HG03558 (cell line): ENCODE data around the gene NPC2.

Experiments
- ATAC-seq: cut with Tn5 transposase; IDR thresholded peaks from one replicate; pipeline ENCODE4 v1.9.1; 2021; ENCODE audit warnings: moderate number of reproducible peaks; ENCODE audit not compliant: unreplicated experiment; ENCODE audit errors: extremely low read depth

NPC2 gene

DNA sequence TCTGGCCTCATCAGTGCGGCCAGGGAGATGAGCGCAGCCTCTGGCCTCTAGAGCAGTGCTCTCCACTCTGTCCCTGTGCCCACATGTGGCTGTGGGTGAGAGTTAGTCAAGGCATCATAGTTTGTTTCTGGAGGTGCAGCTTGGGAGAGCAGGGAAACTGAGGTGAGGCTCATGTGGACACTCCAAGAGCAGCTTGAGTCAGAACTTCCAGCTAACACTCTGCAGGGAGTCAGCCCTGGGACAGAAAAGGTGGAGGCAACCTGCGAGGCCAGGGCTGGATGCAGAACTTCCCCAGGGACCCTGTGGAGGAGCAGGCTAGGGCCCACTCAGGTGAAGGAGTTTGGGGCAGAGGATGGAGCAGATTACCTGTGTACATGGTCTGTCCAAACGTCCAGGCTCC lies 11.3 kb upstream of the NPC2 start:
- ATAC-seq: no peak

DNA sequence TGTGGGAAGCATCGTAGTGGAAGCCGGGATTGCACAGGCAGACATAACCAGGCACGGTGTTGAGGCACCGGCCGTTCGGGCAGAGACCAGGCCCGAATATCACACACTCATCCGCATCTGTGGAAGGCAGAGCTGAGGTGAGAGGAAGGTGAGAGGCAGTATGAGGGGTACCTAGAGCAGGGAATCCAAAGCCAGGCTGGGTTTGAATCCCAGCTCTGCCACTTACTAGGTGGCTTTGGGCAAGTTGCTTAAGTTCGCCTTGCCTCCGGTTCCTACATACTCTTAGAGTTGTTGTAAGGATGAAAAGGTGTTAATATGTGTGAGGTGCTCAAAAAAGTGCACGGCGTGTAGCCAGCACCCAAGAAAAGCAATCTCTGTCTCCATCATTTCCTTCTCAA lies 10.8 kb upstream of the NPC2 start:
- ATAC-seq: no peak

DNA sequence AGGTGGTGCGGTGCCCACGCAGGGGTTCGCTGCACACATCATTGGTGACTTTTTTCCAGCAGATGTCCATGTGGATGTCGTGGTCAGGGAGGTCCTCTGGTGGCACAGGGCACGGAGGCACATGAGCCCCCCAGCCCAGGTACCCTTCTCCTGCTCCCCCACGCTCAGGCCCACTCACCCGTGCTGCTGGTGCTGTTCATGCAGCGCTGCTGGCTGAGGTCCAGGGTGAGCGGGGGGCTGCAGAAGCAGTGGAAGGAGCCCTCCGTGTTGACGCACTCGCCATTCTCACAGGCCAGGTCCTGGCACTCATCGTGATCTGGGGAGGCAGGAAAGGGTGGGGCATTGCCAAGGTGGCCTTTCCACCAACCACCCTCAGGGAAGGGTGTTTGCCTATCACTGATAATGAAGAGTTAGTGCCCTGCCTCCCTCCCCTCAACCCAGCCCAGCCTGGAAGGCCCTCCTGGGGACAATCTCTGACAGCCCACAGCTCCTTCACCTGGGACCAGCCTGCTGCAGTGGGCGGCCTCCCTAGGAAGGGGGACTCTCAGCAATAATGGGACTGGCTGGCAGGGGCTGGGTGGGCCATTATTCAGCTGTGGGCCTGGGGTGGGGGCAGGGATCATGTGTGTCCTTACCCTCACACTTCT lies 10.3 kb upstream of the NPC2 start:
- no peak for ATAC-seq

DNA sequence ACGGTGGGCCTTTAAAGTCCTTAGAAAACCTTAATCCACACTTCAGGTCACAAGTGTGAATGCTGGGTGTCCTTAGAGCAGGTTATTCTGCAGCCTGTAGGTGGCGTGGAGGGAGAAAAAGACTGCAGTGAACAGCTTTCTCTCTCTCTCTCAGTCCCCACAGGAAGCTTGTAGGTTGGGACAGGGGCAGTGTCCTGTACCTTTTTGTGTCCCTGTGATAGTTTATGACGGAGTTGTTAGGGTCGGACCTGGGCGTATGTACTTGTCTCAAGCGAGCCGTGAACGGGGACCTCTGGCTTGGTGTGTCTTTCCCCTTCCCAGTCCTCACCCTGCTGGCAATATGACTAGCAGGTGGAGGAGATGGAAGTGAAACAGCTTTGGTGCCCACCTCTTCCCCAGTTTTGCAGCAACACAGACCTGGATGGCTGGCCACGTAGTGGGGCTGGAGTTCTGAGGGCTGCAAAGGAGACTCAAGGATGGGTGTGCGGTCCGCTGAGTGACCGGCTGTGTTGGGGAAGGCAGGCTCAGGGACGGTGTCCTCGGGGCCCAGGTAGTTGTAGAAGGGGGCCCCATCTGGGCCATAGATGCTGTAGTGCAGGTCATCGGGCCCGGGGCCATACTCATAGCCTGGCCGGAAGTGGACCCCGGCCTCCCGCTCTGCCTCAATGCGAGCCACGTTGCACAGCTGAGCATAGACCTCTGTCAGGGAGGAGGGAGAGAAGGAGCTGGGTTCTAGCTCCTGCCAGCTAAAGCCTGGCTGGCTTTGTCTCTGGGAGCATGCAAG lies 9.3 kb upstream of the NPC2 start:
- ATAC-seq: no peak

DNA sequence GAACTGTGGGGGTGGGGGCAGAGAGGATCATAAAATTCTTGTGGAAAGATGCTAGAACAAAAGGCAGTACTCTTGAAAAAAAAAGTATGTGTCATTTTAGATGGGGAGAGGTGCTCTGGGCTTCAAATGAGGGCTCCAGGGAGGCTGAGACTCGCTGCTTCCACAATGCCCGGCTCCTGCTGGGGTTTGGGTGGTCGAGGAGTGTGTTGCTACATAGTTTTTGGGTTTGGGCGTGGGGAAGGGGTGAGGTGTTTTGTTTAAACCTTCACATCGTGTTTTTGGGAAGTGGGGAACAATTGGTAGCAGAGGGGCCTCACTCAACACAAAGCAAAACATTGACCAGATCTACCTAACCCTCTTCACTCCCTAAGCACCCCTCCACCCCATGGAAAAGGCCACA lies 8.6 kb upstream of the NPC2 start:
- no peak for ATAC-seq

DNA sequence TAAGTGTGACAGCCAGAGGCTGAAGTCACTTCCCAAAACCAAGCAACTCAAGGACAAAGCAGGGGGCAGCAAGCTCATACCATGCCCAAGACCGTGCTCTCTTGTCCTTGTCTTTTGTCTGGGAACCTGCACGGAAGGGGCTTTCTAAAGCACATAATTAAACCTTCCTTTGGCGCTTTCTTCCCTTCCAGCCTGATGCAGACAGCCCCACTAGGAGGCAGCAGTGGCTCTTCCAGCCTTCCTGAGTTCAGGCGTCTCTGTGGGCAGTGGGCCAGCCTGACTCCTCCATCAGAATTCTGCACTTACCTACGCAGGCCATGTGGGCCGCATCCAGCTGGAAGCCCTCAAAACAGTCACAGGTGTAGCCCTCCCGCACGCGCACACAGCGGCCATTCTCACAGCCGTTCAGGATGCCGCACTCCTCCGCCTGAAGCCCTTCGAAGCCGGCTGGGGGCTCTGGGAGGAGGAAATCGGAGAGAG lies 8.1 kb upstream of the NPC2 start:
- no peak for ATAC-seq

DNA sequence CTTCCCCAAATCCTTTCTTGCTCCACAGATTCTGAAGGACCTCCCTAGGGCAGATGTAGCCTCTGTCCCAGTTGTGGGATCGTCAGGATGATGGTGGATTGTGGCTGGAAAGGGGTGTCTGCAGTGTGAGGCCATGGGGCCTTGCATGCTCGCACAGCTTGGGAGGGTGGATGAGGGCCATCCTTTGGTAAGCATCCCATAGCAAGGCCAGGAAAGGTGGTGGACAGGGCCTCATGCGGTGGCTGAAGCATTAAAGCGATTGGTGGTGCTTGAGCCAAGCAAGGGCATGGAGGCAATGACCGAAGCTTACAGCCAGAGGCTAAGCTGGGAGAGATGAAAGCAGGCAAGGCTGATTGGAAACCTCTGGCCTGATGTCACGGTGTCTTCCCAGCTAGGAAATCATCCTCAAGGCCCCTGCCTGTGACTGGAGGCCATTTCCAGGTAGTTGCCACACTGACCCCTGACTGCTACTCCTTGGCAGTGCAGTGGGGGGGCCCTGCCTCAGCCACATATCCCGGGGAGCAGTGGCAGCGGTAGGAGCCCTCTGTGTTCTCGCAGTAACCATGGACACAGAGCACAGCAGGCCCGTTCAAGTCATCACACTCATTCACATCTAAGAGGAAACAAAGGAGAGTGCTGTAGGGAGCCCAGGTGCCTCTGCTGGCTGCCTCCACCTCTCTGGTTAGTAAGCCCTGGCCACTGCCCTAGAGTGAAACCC lies 7.5 kb upstream of the NPC2 start:
- no peak for ATAC-seq

DNA sequence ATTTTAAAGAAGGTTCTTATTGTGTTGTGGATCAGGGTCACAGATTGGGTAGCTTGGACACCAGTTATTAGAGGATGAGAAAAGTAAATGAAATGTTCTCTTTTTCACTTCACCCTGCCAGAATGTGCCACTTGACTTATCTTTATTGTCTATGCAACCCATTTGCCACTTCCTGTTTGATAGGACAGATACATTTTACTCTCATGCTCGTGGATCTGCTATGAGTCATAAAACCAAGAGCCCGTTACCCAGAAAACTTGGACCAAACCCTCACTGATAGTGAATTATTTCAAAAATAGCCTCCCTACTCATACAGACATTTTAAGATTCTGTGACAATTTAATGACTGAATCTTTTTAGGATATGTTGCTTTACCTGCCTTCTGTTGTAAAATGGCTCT lies 2.3 kb upstream of the NPC2 start:
- no peak for ATAC-seq

DNA sequence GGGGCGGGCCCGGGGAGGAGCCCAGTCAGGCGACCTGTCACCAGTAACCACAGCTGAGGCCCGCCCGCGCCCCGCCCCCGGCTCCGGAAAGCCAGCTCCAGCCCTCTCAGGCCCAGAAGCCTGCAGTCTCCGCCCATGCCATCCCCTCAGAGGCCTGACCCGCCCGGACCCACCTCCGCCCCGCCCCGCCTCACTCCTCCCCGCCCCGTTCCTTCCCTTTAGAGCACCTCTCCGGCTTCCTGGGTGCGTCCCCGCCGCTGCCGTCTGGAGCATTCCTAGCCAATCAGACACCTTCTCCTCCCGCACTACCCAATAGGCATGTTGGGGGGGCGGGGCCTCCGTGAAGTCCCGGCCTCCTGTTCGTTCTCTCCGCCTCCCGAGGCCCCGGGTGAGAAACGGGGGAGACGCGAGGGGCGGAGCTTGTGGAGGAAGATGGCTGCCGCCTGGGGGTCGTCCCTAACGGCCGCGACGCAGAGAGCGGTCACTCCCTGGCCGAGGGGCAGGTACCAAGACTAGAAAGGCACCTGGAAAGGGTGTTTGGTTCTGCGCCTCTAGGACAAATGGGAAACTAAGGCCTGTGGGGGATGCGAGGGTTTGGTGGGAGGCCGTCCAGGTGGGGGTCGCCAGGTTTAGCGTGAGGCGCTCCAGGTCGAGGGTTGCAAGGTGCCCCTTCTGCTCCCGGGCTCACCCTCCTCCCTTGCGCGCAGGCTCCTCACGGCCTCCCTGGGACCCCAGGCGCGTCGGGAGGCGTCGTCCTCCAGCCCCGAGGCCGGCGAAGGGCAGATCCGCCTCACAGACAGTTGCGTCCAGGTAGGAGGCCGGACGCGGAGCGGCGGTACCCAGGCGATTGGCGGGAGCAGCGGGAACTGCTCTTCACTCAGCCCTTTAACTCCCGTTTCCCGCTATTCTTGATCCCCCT lies 497 bp upstream of the NPC2 start, which contains the start of gene ISCA2:
ISCA2 (plus strand) TSS at position 423 of the 919 bp plus-strand sequence; CDS start at position 433, 10 bp downstream.
- ATAC-seq: peak; percentile 77

DNA sequence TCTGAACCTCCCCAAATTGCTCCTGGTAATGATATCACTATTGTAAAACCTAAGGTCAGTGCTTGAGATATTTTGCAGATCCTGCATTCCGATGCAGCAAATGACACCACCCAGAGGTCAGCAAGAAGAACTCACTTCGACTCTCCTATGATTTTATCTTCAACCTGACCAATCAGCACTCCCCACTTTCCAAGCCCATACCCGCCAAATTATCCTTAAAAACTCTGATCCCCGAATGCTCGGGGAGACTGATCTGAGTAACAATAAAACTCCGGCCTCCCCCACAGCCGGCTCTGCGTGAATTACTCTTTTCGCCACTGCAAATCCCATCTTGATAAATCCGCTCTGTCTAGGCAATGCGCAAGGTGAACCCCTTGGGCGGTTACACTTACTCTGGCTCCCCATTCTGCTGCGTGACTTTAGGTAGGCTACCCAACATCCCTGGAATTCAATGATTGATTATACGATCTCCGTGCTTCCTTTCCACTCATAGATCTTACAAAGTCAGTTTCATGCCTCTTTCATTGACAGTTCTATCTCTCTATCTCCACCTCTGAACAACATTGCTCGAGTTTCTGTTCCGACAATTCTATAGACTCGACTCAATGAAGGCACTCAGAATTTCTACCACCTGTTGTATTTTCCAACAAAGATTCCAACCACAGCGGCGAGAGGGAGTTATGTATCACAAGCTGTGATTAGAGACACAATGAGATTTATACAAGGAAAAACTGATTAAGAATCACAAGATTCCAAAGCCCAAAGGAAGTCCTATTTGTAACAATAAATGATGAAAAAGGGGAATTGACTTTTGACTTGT lies 939 bp downstream of the NPC2 start:
- no peak for ATAC-seq

DNA sequence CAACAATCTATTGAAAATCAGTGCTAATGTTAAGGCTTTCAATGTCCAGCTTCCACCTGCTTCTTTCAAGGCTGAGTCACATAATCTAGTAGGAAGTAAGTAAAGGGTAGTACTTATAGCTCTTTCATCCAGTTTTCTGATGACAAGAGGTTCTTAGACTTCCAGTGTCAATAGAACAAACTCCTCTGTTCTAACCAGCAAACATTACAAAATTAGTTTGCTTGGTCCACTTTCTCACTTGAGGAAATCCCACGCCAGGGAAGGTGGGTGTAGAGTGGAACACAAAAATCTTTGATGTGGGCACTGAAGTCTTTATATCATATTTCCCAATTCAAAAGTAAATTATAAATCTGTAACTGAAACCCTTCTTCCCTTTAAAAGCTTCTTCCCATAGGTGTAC lies 2.6 kb downstream of the NPC2 start:
- no peak for ATAC-seq

DNA sequence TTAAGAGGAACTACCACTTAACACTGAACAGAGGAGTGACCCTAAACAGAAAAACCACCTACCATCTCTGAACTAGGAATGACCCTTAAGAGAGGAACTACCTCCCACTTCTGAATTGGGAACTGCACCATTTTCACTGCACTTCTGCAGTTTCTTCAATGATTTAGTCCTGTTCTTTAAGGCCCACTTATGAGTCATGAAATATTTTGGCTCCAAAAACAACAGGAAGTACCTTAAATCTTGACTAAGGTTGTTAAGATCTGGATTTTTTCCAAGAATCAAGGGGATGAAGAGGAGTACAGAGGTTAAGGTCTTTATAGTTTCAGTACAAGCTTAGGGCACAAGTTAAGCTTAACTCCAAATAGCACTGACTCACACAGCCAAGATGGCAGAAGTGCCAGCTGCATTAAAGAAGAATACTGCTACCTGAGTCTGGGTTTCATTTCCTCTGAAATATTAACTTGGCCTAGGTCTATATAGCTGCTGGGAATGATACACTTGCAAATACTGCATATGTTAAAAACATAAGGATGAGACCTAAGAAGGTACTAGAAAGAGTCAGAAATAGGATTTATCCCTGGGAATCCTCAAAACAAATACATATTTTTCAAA lies 4.2 kb downstream of the NPC2 start:
- no peak for ATAC-seq

DNA sequence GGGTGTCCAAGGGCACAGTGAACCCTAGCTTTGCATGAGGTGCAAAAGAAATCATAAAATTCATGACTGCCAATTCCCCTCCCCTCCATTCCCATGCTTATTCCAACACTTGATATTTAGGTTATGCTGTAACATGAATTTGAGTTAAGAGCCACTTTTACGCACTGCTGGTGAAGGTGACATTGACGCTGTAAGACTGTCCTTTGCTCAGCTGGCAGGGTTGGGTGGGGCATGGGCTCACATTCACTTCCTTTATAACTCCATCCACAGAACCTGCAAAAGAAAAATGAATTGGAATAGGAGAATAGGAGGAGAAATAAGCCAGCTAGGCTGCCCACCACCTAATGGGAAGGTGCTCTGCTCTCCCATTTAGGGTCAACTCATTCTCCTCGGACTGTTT lies 6.9 kb downstream of the NPC2 start:
- ATAC-seq: no peak

DNA sequence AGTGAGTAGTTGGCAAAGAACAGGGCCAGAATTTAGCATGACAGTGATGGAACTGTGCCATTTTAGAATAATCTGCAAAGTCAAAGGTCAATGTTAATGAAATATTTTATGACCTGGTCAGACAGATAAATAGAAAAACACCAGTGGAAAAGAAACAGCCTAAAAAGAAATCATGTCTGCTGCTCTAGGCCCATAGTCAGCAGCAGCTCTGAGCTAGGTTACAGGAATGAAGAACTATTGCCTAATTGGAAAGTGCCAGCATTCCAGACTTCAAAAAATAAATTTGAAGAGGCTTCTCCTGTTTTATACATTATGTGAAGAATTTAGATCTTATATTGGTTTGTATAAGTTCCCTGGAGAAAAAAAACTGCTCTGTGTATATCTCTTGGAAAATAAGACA lies 9.8 kb downstream of the NPC2 start:
- no peak for ATAC-seq

DNA sequence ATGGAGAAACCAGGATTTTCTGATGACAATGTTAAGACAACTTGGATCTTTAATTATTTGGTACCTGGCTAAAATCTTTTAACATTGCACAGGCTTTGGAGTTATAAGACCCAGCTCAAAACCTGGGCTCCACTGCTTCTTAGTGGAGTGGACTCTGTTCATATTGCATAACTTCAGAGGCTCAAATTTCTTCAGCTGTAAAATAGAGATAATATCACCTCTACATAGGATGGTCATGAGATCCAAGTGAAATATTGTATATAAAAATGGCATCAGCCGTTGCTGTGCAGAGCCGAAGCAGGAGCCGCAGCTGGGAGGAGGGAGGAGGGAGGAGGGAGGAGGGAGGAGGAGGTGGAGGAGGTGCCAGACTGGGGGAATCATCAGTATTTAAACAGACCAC lies 10.5 kb downstream of the NPC2 start:
- ATAC-seq: no peak

DNA sequence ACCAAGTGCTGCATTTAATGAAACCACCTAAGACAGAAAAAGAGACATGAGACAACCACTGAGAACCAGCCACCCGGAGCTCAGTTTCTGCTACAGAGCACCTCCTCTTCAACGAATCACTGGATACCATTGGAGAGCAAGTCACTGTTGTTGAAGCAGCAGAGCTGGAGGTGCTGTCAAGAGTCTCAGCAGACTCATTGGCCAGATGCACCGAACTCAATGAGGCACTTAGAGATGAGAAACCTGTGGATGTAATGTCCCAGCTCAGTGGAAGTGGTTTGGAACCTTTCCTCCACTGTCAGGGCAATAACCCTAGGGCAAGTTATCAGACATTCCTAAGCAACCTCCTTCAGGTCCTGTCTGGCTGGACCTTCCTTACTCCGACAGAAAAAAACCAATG lies 13.1 kb downstream of the NPC2 start:
- ATAC-seq: no peak

DNA sequence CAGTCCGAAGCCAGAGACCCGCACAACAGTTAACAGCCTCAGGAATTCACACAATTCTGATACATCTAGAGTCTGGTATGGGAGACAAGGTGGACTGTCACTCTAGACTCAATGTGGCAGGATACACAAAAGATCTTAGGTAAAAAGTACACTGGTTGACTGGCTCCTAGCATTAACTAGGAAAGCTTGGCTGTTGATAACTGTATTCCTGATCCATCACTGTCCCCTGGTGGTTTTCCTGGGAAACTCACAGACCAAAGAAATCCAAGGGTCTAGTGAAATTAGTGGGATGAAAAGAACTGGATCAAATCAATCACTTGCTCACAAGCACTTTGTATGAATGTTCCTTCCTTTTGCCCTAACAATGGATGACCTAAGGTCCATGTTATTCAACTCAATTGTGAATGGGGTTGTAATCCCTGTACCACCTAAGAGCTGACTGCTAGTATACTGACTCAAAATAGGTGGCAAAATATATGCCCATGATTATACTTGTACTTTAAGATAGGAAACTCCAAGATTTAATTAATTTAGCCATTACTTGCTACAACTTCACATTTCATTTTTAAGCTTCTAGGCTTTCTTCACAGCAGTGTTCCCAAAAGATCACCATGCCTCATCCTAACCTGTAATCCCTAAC lies 14.0 kb downstream of the NPC2 start:
- no peak for ATAC-seq

DNA sequence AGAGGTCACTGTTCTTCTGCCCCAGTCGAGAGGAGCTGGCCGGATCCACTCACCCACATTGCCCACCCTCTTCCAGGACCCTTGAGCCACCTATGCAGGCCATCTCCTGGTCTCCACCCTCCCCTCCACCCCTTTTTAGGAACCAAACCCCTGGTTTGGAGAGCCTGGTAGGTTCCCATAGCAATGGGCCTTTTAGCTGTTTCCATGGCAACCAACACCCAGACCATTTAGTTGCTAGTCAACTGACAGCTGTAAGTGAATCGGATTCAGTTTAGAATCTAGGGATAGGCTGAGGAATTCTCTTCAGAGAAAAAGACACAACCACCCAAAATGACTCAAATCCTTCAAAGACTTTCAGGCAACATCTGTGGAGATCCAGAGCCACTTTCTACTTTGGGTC lies 16.5 kb downstream of the NPC2 start:
- ATAC-seq: no peak
